ENCODE data around the gene INO80. TPM values are rescaled to one million over a fixed set of nuclear protein-coding genes. Genes with fewer than 3 reads are reported as not detected.

INO80 gene
- total RNA-seq, 2 experiments from 2014 or later = 31.7 to 35.1 TPM

DNA sequence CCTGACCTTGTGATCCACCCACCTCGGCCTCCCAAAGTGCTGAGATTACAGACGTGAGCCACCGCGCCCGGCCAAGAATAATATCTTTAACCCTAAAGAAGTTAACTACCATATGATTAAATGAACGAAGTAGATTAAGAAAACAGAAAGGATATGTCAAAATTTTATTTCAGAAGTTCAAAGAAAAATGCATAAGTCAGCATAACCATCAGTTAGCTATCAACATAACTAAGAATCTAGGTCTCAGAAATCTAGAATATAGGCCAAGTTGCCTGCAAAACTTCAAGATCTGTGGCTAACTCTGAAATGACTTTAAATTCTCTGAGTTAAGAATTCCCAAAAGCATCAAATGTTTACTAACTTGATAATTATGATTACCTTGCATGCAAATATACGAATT, 38.0 kb downstream of the INO80 start:
- BruUV-seq (replicated peaks) = no TSS peak
- H4K20me1 ChIP-seq (ENCODE audit: insufficient read depth, low read length) = no peaks in the 10 kb centered on the region
- H3K4me2 ChIP-seq (ENCODE audit: low read length) = no peak overlapping the region
- no peaks in the 10 kb centered on the region for H3K9me2 ChIP-seq (ENCODE audit: insufficient read depth, low read length)
- TF ChIP-seq, protein P1, sequence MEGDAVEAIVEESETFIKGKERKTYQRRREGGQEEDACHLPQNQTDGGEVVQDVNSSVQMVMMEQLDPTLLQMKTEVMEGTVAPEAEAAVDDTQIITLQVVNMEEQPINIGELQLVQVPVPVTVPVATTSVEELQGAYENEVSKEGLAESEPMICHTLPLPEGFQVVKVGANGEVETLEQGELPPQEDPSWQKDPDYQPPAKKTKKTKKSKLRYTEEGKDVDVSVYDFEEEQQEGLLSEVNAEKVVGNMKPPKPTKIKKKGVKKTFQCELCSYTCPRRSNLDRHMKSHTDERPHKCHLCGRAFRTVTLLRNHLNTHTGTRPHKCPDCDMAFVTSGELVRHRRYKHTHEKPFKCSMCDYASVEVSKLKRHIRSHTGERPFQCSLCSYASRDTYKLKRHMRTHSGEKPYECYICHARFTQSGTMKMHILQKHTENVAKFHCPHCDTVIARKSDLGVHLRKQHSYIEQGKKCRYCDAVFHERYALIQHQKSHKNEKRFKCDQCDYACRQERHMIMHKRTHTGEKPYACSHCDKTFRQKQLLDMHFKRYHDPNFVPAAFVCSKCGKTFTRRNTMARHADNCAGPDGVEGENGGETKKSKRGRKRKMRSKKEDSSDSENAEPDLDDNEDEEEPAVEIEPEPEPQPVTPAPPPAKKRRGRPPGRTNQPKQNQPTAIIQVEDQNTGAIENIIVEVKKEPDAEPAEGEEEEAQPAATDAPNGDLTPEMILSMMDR (conservative IDR thresholded peaks at IDR 0.05; ENCODE audit: low read length) = no peak
- no peak for TF ChIP-seq EZH2phosphoT487 (IDR thresholded peaks at IDR 0.05; ENCODE audit: borderline replicate concordance, low read depth, low read length)
- no peaks in the 10 kb centered on the region for H3K79me2 ChIP-seq (ENCODE audit: insufficient read depth, low read depth, low read length)
- ChIA-PET CTCF (ENCODE audit: unreplicated experiment) (no interaction called here), POLR2A (interaction anchor here (0.6 to 0.7 kb wide), 4 partner anchors 102 to 398 kb away, joined by 3 to 4 read pairs (median 4); no protein-coding TSS in a partner anchor)
- H3K27ac ChIP-seq (ENCODE audit: low read depth, low read length, poor library complexity, severe bottlenecking) = no peak overlapping the region
- peaks cover 100% of the 10 kb centered on the region for H3K36me3 ChIP-seq (ENCODE audit: insufficient read depth, low read length)
- peaks cover 7% of the 10 kb centered on the region for H3K4me1 ChIP-seq (ENCODE audit: insufficient read depth, low read length, poor library complexity, severe bottlenecking)
- no peak for DNase-seq (ENCODE audit: low spot score)
- no peak overlapping the region for H3K4me3 ChIP-seq (ENCODE audit: low read depth, low read length, poor library complexity, severe bottlenecking)
- intact Hi-C loops (cut with micrococcal nuclease; ENCODE audit: unreplicated experiment) = no loop called here
- no peaks in the 10 kb centered on the region for H3K9me3 ChIP-seq (ENCODE audit: low read length)
- H2AFZ ChIP-seq (ENCODE audit: low read length) = no peak overlapping the region

DNA sequence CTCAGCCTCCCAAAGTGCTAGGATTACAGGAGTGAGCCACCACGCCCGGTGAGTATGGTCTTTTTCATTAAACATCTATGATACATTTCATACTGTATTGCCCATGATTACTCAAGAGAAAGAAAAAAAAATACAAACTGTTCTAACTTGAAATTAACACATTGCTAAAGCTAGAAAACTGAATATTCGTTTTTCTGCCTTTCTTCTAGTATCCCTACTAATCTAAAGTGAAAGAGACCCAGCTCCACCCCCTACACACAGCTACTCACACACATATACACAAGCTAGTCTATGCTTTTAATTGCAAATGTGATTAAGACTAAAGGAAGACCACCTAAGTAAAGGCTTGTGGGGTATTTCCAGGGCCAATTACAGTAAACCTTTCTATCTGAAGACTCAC, 43.1 kb downstream of the INO80 start:
- ChIA-PET CTCF (ENCODE audit: unreplicated experiment) (no interaction called here), POLR2A (interaction anchor here (0.6 to 0.9 kb wide), 3 partner anchors 8 to 372 kb away, joined by 3 read pairs; no protein-coding TSS in a partner anchor)
- Histone ChIP-seq H3K4me2 (ENCODE audit: low read length) (no peak overlapping the region), H3K36me3 (ENCODE audit: insufficient read depth, low read length) (peaks cover 95% of the 10 kb centered on the region), H3K9me2 (ENCODE audit: insufficient read depth, low read length) (no peaks in the 10 kb centered on the region), H4K20me1 (ENCODE audit: insufficient read depth, low read length) (no peaks in the 10 kb centered on the region), H2AFZ (ENCODE audit: low read length) (no peak overlapping the region), H3K4me3 (ENCODE audit: low read depth, low read length, poor library complexity, severe bottlenecking) (no peak overlapping the region), H3K4me1 (ENCODE audit: insufficient read depth, low read length, poor library complexity, severe bottlenecking) (no peaks in the 10 kb centered on the region), H3K79me2 (ENCODE audit: insufficient read depth, low read depth, low read length) (no peaks in the 10 kb centered on the region), H3K27ac (ENCODE audit: low read depth, low read length, poor library complexity, severe bottlenecking) (no peak overlapping the region), H3K9me3 (ENCODE audit: low read length) (no peaks in the 10 kb centered on the region)
- BruUV-seq (replicated peaks) = no TSS peak
- intact Hi-C loops (cut with micrococcal nuclease; ENCODE audit: unreplicated experiment) = no loop called here
- DNase-seq (ENCODE audit: low spot score) = no peak
- TF ChIP-seq, protein P1 (conservative IDR thresholded peaks at IDR 0.05; ENCODE audit: low read length) = no peak
- TF ChIP-seq EZH2phosphoT487 (IDR thresholded peaks at IDR 0.05; ENCODE audit: borderline replicate concordance, low read depth, low read length) = no peak

DNA sequence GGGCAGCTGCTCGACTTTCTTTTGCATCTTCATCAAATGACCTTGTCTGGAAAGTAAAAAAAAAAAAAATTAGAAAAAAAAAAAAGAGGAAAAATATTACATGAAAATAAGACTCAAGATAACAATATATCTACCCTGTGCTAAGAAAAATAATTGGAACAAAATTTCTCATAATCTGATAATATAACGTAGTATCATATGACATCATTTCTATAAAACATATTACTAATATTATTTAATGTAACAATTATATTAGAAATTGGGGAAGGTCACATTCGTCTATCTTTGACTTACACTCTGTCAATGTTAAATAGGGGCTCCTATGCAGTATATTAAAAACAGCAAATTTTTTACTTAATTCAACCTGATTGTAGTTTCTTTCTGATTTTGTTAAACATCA, 44.1 kb downstream of the INO80 start:
- DNase-seq (ENCODE audit: low spot score) = no peak
- H3K79me2 ChIP-seq (ENCODE audit: insufficient read depth, low read depth, low read length) = no peaks in the 10 kb centered on the region
- BruUV-seq (replicated peaks) = no TSS peak

More for the DNA sequence above, 44.1 kb downstream of the INO80 start:
- H3K4me3 ChIP-seq (ENCODE audit: low read depth, low read length, poor library complexity, severe bottlenecking) = no peak overlapping the region
- H3K9me3 ChIP-seq (ENCODE audit: low read length) = no peaks in the 10 kb centered on the region
- H3K4me1 ChIP-seq (ENCODE audit: insufficient read depth, low read length, poor library complexity, severe bottlenecking) = no peaks in the 10 kb centered on the region
- H3K9me2 ChIP-seq (ENCODE audit: insufficient read depth, low read length) = no peaks in the 10 kb centered on the region
- H2AFZ ChIP-seq (ENCODE audit: low read length) = no peak overlapping the region
- TF ChIP-seq EZH2phosphoT487 (IDR thresholded peaks at IDR 0.05; ENCODE audit: borderline replicate concordance, low read depth, low read length) = no peak
- TF ChIP-seq, protein P1 (conservative IDR thresholded peaks at IDR 0.05; ENCODE audit: low read length) = no peak
- intact Hi-C loops (cut with micrococcal nuclease; ENCODE audit: unreplicated experiment) = no loop called here
- H3K36me3 ChIP-seq (ENCODE audit: insufficient read depth, low read length) = peaks cover 95% of the 10 kb centered on the region
- H4K20me1 ChIP-seq (ENCODE audit: insufficient read depth, low read length) = no peaks in the 10 kb centered on the region
- POLR2A ChIA-PET = interaction anchor here (0.7 to 0.9 kb wide), 2 partner anchors 9 to 58 kb away, joined by 3 to 4 read pairs; no protein-coding TSS in a partner anchor
- CTCF ChIA-PET (ENCODE audit: unreplicated experiment) = no interaction called here
- no peak overlapping the region for H3K4me2 ChIP-seq (ENCODE audit: low read length)
- H3K27ac ChIP-seq (ENCODE audit: low read depth, low read length, poor library complexity, severe bottlenecking) = no peak overlapping the region

Data from OCI-LY7 (cell line).